ENCODE measurements around the gene GAS6. TPM values are rescaled to one million over a fixed set of nuclear protein-coding genes. Genes with fewer than 3 reads are reported as not detected.

Gene GAS6
- total RNA-seq, 1 donor from 2014 or later: 71.5 TPM

- H3K36me3 Mint-ChIP-seq: no peaks in the 10 kb centered on the region
Observed at GRCh38 chr13:113783966-113784644, 79.8 kb downstream of the GAS6 start.

GRCh38 chr13:113783200-113783881 is 80.5 kb downstream of the GAS6 start:
- H3K9me3 Mint-ChIP-seq: no peaks in the 10 kb centered on the region
- TF ChIP-seq CTCF (IDR thresholded peaks at IDR 0.05; ENCODE audit: unreplicated experiment): no peak
- H3K4me3 Mint-ChIP-seq: no peak overlapping the region
- DNase-seq (ENCODE audit: low spot score in 2 of 2, unreplicated experiment in 2 of 2): no peak
- no peak overlapping the region for H3K27ac Mint-ChIP-seq
- H3K4me1 Mint-ChIP-seq: no peaks in the 10 kb centered on the region
- H3K27me3 Mint-ChIP-seq (ENCODE audit: low read depth): peaks cover 40% of the 10 kb centered on the region
- no peaks in the 10 kb centered on the region for H3K36me3 Mint-ChIP-seq

More at GRCh38 chr13:113783966-113784644, 79.8 kb downstream of the GAS6 start:
- Mint-ChIP-seq H3K4me3 (no peak overlapping the region), H3K27ac (no peak overlapping the region), H3K9me3 (no peaks in the 10 kb centered on the region), H3K27me3 (ENCODE audit: low read depth) (peaks cover 36% of the 10 kb centered on the region), H3K4me1 (no peaks in the 10 kb centered on the region)
- DNase-seq (ENCODE audit: low spot score in 2 of 2, unreplicated experiment in 2 of 2): no peak
- TF ChIP-seq CTCF (IDR thresholded peaks at IDR 0.05; ENCODE audit: unreplicated experiment): no peak

DNA sequence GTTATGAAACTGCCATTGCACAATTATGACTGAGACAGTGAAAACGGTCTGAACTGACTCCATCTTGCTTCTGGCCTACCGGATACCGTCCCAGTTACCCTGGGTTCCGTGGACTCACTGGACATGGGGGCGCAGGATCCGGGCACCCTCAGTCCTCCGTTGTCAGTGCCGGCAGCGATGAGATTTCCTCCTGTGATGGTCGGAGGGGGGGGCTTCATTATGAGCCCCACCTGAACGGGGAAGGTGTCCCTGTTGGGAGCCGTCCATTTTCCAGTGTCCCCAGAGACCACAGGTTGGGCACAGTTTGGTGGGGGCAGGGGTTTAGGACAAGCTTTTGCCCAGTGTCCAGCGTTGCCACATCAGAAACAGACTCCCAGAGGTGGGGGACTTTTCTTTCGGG is 81.4 kb downstream of the GAS6 start:
- Mint-ChIP-seq H3K4me3 (no peak overlapping the region), H3K4me1 (no peaks in the 10 kb centered on the region), H3K27me3 (ENCODE audit: low read depth) (peaks cover 42% of the 10 kb centered on the region), H3K9me3 (no peaks in the 10 kb centered on the region), H3K36me3 (no peaks in the 10 kb centered on the region), H3K27ac (no peak overlapping the region)
- no peak for DNase-seq (ENCODE audit: low spot score in 2 of 2, unreplicated experiment in 2 of 2)
- TF ChIP-seq CTCF (IDR thresholded peaks at IDR 0.05; ENCODE audit: unreplicated experiment): no peak

DNA sequence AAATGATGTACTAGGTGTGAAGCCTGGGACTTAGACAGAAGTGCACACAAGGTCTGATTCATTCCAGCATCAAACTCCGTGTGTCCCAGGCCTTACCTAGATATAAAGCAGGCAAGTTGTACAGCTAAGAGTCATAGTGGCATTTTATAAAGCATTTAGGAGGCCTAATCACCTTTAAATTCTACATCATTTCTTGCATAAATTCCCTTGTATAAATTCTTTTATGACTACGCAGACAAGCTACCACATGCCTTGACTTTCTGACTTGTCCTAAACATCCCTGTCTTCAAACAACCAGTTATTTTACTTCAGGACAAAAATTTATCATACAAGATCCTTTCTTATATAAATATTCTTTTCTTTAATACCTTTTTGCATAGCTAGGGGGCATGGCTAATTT is 82.3 kb downstream of the GAS6 start:
- DNase-seq (ENCODE audit: low spot score in 2 of 2, unreplicated experiment in 2 of 2): no peak
- Mint-ChIP-seq H3K27me3 (ENCODE audit: low read depth) (peaks cover 46% of the 10 kb centered on the region), H3K4me1 (no peaks in the 10 kb centered on the region), H3K4me3 (no peak overlapping the region), H3K9me3 (no peaks in the 10 kb centered on the region), H3K27ac (no peak overlapping the region), H3K36me3 (no peaks in the 10 kb centered on the region)
- TF ChIP-seq CTCF (IDR thresholded peaks at IDR 0.05; ENCODE audit: unreplicated experiment): peak; percentile 38

- DNase-seq (ENCODE audit: low spot score in 2 of 2, unreplicated experiment in 2 of 2): peak in 1 of 2 experiments; percentile 71
- Mint-ChIP-seq H3K27ac (no peak overlapping the region), H3K9me3 (peaks cover 2% of the 10 kb centered on the region), H3K4me1 (no peaks in the 10 kb centered on the region), H3K4me3 (no peak overlapping the region), H3K27me3 (ENCODE audit: low read depth) (peaks cover 36% of the 10 kb centered on the region), H3K36me3 (no peaks in the 10 kb centered on the region)
- TF ChIP-seq CTCF (IDR thresholded peaks at IDR 0.05; ENCODE audit: unreplicated experiment): no peak
Observed at GRCh38 chr13:113777311-113778260, 86.3 kb downstream of the GAS6 start.
